GM19467 (cell line): ENCODE data around the gene RALGDS.
"Not testable (repeated sequence)": the region's sequence is repeated elsewhere in the genome, so short reads cannot be mapped to it uniquely, and the experiment has no call there.

Experiments used
- ATAC-seq: cut with Tn5 transposase; IDR thresholded peaks from one replicate; pipeline ENCODE4 v1.9.1; 2021; ENCODE audit warnings: mild to moderate bottlenecking, moderate library complexity; ENCODE audit not compliant: unreplicated experiment

RALGDS gene

DNA sequence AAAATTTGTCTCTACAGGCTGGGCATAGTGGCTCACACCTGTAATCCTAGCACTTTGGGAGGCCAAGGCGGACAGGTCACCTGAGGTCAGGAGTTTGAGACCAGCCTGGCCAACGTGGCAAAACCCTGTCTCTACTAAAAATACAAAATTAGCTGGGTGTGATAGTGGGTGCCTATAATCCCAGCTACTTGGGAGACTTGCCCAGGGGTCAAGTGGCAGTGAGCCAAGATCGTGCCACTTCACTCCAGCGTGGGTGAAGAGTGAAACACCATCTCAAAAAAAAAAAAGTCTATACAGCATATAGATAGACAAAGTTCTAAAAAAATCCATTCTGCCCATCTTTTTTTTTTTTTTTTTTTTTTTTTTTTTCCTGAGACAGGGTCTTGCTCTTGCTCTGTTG, 26.7 kb downstream of the RALGDS start:
- not testable (repeated sequence) for ATAC-seq

DNA sequence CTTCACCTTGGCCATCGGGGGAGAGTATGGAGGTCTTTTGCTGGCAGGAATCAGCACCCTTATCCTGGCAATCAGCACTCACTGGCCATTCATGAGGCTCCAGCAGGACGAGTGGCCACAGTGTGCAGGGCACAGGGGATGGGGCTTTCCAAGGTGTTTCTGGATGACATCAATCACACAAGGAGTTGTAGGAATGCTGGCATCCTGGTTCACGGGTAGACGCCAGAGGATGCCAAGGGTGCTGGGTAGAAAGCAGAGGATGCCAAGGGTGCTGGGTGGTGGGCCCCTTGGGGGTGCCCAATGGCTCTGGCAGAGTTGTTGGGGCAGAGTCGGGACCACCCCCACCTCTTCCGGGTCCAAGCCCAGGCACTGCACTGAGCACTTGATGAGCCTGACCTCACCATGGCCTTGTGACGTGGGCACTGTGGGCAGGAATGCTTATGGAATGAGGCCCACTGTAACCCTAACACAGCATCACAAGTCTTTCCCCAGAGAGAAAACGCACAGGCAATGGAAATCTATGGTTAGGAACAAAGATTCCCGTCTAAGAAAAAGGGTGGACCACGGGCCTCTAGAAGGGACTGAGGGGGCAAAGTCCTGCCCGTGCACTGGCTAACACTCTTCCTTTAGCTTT, 30.2 kb downstream of the RALGDS start:
- ATAC-seq: no peak

DNA sequence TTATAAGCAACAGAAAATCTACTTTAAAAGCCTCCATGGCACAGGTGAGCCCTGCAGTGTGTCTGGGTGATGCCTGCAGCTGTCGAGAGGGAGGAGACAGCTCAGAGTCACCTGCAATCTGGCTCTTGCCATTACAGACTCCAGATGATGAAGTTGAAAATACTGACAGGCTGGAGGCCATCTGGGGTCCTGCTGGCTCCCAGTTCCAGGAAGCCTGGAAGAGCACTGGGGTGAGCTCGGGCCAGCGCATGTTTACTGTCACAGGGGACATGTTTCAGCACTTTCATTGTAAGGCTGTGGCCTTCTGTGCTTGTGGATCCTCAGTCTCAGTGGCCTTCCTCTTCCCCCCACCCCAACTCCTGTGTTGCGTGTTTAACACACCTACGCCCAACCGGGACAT, 30.9 kb downstream of the RALGDS start:
- no peak for ATAC-seq

DNA sequence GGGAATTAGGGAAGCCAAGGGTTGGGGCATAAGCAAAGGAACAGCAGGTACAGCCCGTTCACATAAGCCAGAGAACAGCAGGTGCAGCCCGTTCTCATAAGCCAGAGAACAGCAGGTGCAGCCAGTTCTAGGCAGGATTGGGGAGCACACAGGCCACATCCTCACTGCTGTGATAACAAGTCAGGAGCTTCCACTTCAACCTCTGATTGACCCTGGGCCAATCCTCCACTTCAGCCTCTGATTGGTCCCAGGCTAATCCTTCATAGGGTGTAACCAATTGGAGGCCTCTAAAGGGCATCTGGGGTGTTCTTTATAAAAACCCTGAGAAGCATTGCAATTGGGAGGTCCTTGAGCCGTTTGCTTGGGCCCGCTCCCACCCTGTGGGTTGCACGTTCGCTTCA, 31.8 kb downstream of the RALGDS start:
- no peak for ATAC-seq

DNA sequence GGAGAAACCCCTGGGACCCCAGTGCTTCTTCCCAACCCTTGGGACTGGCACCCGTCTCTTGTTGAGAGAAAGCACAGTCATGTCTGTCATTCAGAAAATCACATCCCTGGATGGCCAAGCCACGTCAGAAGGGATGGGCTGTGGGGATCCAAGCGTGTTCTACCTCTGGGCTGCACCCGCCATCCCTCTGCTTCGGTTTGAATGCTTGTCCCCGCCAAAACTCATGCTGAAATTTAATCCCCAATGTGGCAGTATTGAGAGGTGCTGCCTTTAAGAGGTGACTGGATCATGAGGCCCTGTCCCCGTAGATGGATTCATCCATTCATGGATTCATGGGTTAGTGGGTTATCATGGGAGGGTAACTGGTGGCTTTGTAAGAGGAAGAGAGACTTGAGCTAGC, 32.3 kb downstream of the RALGDS start:
- ATAC-seq: no peak

GRCh38 chr9:133088146-133088750, 32.8 kb downstream of the RALGDS start:
- no peak for ATAC-seq

- no peak for ATAC-seq
Measured at GRCh38 chr9:133087429-133088145, 33.5 kb downstream of the RALGDS start.

DNA sequence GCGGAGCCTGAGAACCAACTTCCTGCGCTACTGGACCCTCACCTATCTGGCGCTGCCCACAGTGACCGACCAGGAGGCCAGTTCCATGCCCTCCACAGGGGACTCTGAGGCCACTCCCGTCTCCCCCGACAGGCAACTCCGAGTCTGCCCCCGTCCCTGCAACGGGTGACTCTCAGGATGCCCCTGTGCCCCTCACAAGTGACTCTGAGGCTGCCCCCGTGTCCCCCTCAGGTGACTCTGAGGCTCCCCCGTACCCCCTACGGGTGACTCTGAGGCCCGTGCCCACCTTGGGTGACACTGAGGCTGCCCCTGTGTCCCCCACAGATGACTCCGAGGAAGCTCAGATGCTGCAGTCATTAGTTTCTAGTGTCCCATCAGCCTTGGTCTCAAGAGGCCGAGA, 34.1 kb downstream of the RALGDS start:
- ATAC-seq: no peak

DNA sequence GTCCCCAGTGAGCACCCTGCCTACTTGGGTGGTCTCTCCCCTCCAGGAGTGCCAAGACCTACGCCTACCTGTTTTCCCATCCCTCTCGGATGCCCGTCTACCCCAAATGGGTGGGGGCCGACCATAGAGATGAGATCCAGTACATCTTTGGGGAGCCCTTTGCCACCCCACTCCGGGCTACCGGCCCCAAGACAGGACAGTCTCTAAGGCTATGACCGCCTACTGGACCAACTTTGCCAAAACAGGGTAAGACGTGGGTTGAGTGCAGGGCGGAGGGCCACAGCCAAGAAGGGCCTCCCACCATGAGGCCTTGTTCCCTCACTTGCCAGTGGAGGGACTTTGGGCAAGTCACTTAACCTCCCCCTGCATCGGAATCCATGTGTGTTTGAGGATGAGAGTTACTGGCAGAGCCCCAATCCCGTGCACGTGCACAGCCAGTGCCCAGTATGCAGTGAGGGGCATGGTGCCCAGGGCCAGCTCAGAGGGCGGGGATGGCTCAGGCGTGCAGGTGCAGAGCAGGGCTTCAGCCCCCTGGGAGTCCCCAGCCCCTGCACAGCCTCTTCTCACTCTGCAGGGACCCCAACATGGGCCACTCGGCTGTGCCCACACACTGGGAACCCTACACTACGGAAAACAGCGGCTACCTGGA, 34.7 kb downstream of the RALGDS start:
- ATAC-seq: not testable (repeated sequence)

- not testable (repeated sequence) for ATAC-seq
Measured at GRCh38 chr9:133083688-133084087, 37.4 kb downstream of the RALGDS start.

DNA sequence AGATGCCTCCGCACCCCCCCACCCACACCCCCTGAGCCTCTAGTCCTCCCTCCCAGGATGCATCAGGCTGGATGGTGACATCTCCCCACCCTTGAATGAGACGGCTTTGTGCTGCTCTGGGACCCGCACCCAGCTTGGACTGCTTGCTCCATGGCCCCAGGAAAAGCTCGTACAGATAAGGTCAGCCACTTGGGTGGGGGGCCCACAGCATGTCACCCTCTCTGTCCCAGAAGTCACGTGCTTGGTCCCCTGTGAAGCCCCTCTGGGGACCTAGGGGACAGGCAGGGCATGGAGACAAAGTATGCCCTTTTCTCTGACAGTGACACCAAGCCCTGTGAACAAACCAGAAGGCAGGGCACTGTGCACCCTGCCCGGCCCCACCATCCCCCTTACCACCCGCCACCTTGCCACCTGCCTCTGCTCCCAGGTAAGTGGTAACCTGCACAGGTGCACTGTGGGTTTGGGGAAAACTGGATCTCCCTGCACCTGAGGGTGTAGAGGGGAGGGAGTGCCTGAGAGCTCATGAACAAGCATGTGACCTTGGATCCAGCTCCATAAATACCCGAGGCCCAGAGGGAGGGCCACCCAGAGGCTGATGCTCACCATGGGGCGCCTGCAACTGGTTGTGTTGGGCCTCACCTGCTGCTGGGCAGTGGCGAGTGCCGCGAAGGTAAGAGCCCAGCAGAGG, 38.9 kb downstream of the RALGDS start:
- ATAC-seq: not testable (repeated sequence)

GRCh38 chr9:133080786-133081779, 40.0 kb downstream of the RALGDS start:
- ATAC-seq: not testable (repeated sequence)

DNA sequence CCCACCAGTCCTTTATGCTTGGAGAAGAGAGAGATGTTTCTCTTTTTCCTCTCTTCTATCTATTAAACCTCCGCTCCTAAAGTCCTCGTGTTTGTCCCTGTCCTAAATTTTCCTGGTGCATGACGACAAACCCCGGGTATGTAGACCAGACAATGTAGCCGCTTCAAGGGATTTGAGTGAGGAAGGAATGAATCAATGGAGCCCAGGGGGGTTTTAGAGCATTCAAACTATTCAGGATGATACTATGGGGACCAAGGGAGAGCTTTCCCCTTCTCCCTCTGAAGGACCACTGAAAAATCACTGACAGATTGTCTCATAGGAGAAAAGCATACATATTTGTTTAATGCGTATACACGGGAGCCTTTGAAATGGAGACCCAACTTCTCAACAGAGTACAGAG, 40.9 kb downstream of the RALGDS start:
- no peak for ATAC-seq

- no peak for ATAC-seq
Measured at GRCh38 chr9:133078486-133078885, 42.6 kb downstream of the RALGDS start.

- no peak for ATAC-seq
Measured at GRCh38 chr9:133076691-133077090, 44.3 kb downstream of the RALGDS start.

GRCh38 chr9:133075925-133076630, 45.0 kb downstream of the RALGDS start:
- ATAC-seq: no peak

DNA sequence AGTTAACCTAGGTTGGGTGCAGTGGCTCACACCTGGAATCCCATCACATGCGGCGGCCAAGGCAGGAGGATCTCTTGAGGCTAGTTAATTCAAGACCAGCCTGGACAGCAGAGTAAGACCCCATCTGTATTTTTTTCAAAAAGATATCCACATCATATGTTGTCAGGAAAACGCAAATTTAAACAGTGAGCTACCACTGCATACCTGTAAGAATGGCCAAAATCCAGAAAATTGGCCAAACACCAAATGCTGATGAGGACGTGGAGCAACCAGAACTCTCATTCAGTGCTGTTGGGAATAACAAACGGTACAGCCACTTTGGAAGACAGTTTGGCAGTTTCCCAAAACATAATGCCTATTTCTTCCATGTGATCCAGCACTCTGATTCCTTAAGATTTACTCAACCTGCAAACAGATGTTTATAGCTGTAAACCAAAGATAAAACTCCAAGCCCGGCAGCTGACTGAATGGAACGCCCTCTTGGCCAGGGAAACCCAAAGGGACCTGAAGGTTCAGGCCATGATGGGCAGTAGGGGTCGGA, 46.9 kb downstream of the RALGDS start:
- ATAC-seq: no peak

DNA sequence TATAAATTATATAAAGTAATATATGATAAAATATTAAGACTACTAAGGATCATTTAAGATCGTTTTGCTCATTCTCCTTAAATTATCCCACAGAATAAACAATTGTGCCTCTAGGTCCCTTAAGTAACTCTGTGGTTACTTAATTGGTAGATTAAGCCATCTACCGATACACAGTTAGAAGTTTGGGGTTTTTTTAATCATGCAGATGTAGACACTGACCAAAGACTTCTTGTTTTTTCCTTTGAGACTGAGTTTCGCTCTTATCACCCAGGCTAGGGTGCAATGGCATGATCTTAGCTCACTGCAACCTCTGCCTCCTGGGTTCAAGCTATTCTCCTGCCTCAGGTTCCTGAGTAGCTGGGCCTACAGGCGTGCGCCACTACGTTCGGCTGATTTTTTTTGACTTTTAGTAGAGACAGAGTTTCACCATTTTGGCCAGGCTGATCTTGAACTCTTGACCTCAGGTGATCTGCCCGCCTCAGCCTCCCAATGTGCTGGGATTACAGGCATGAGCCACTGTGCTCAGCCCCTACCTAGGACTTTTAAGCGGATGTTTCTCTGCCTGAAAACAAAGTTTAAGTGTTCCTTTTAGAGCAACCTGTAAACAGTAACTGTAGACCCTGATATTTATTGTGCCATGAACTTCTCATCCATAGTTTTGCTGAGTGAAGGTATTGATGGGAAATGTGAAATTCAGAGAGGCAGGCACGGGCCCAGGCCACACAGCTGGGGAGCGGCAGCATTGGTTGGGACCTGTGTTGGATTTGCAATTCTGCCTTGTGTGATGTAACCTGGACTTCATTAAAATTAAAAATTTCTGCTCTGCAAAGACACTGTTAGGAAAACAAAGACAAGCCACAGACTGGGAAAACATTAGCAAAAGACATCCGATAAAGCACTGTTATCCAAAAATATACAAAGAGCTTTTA, 47.7 kb downstream of the RALGDS start:
- ATAC-seq: no peak
